ENCODE data around the gene CYB561D1.

GRCh38 chr1:109509176-109510134 lies 15.6 kb downstream of the CYB561D1 start, which contains the start of gene AMIGO1:
- TF ChIP-seq CTCF (IDR thresholded peaks at IDR 0.05; ENCODE audit: borderline replicate concordance, extremely low read depth, low read length, poor library complexity, severe bottlenecking) = no peak
- TF ChIP-seq EZH2 (IDR thresholded peaks at IDR 0.05; ENCODE audit: borderline replicate concordance, low read depth, low read length, severe bottlenecking) = no peak
